ENCODE results near the gene PRODH. TPM values are rescaled to one million over a fixed set of nuclear protein-coding genes. Genes with fewer than 3 reads are reported as not detected.

Gene PRODH
- total and polyA plus RNA-seq, 2 donors from 2014 or later = 6.7 to 8.2 TPM

GRCh38 chr22:18933914-18934313 is 2.2 kb downstream of the PRODH start:
- intact Hi-C loops (cut with DNase I) = no loop called here
- Histone ChIP-seq H3K27ac (ENCODE audit: low read depth in 2 of 2, low read length in 2 of 2) (no peak overlapping the region), H3K27me3 (ENCODE audit: control insufficient read depth, insufficient read depth, low read length) (no peaks in the 10 kb centered on the region), H3K36me3 (ENCODE audit: control insufficient read depth in 2 of 3, insufficient read depth in 3 of 3, low read length in 3 of 3) (no peaks in the 10 kb centered on the region), H3K9me3 (ENCODE audit: control insufficient read depth in 2 of 3, insufficient read depth in 1 of 3, low read length in 3 of 3) (no peaks in the 10 kb centered on the region), H3K9ac (ENCODE audit: low read length in 3 of 3) (no peak overlapping the region), H3K4me1 (ENCODE audit: control insufficient read depth in 2 of 3, insufficient read depth in 2 of 3, low read depth in 1 of 3, low read length in 3 of 3) (no peaks in the 10 kb centered on the region), H3K4me3 (ENCODE audit: low read length in 3 of 3) (no peak overlapping the region)
- FAIRE-seq (no peak), DNase-seq (no peak)
- TF ChIP-seq CTCF (IDR thresholded peaks at IDR 0.05; ENCODE audit: borderline replicate concordance, extremely low read depth, insufficient read depth) = no peak

- Histone ChIP-seq H3K4me3 (ENCODE audit: low read length in 3 of 3) (no peak overlapping the region), H3K9ac (ENCODE audit: low read length in 3 of 3) (no peak overlapping the region), H3K27ac (ENCODE audit: low read depth in 2 of 2, low read length in 2 of 2) (no peak overlapping the region), H3K4me1 (ENCODE audit: control insufficient read depth in 2 of 3, insufficient read depth in 2 of 3, low read depth in 1 of 3, low read length in 3 of 3) (no peaks in the 10 kb centered on the region), H3K27me3 (ENCODE audit: control insufficient read depth, insufficient read depth, low read length) (no peaks in the 10 kb centered on the region), H3K36me3 (ENCODE audit: control insufficient read depth in 2 of 3, insufficient read depth in 3 of 3, low read length in 3 of 3) (no peaks in the 10 kb centered on the region), H3K9me3 (ENCODE audit: control insufficient read depth in 2 of 3, insufficient read depth in 1 of 3, low read length in 3 of 3) (no peaks in the 10 kb centered on the region)
- TF ChIP-seq CTCF (IDR thresholded peaks at IDR 0.05; ENCODE audit: borderline replicate concordance, extremely low read depth, insufficient read depth) = no peak
- intact Hi-C loops (cut with DNase I) = no loop called here
- no peak for DNase-seq
- FAIRE-seq = no peak
Measured at GRCh38 chr22:18931905-18932652, 4.0 kb downstream of the PRODH start.

- no peaks in the 10 kb centered on the region for H3K4me1 ChIP-seq (ENCODE audit: control insufficient read depth in 2 of 3, insufficient read depth in 2 of 3, low read depth in 1 of 3, low read length in 3 of 3)
- no peaks in the 10 kb centered on the region for H3K9me3 ChIP-seq (ENCODE audit: control insufficient read depth in 2 of 3, insufficient read depth in 1 of 3, low read length in 3 of 3)
- no peaks in the 10 kb centered on the region for H3K27me3 ChIP-seq (ENCODE audit: control insufficient read depth, insufficient read depth, low read length)
- no peak overlapping the region for H3K9ac ChIP-seq (ENCODE audit: low read length in 3 of 3)
- FAIRE-seq = no peak
- no peaks in the 10 kb centered on the region for H3K36me3 ChIP-seq (ENCODE audit: control insufficient read depth in 2 of 3, insufficient read depth in 3 of 3, low read length in 3 of 3)
- DNase-seq = no peak
- intact Hi-C loops (cut with DNase I) = no loop called here
- no peak overlapping the region for H3K27ac ChIP-seq (ENCODE audit: low read depth in 2 of 2, low read length in 2 of 2)
- TF ChIP-seq CTCF (IDR thresholded peaks at IDR 0.05; ENCODE audit: borderline replicate concordance, extremely low read depth, insufficient read depth) = no peak
- H3K4me3 ChIP-seq (ENCODE audit: low read length in 3 of 3) = no peak overlapping the region
Measured at GRCh38 chr22:18929459-18929858, 6.6 kb downstream of the PRODH start.

GRCh38 chr22:18927573-18927972 is 8.5 kb downstream of the PRODH start:
- FAIRE-seq (no peak), DNase-seq (no peak)
- Histone ChIP-seq H3K4me1 (ENCODE audit: control insufficient read depth in 2 of 3, insufficient read depth in 2 of 3, low read depth in 1 of 3, low read length in 3 of 3) (no peaks in the 10 kb centered on the region), H3K27ac (ENCODE audit: low read depth in 2 of 2, low read length in 2 of 2) (no peak overlapping the region), H3K36me3 (ENCODE audit: control insufficient read depth in 2 of 3, insufficient read depth in 3 of 3, low read length in 3 of 3) (no peaks in the 10 kb centered on the region), H3K4me3 (ENCODE audit: low read length in 3 of 3) (no peak overlapping the region), H3K9me3 (ENCODE audit: control insufficient read depth in 2 of 3, insufficient read depth in 1 of 3, low read length in 3 of 3) (no peaks in the 10 kb centered on the region), H3K9ac (ENCODE audit: low read length in 3 of 3) (no peak overlapping the region), H3K27me3 (ENCODE audit: control insufficient read depth, insufficient read depth, low read length) (no peaks in the 10 kb centered on the region)
- intact Hi-C loops (cut with DNase I) = no loop called here
- TF ChIP-seq CTCF (IDR thresholded peaks at IDR 0.05; ENCODE audit: borderline replicate concordance, extremely low read depth, insufficient read depth) = no peak

All from kidney (tissue), 14 donors.